H1 (cell line): ENCODE data around the gene TNRC6C. TPM values are rescaled to one million over a fixed set of nuclear protein-coding genes. Genes with fewer than 3 reads are reported as not detected.

ENCODE experiments used
- CBX5 ChIP-seq: fragments of 300-800, 300-1000 bp; sonication (generic); IDR thresholded peaks from 2 replicates; pipeline ENCODE4 v1.7.1; 2016; ENCODE audit warnings: antibody characterized with exemption, low read length, low read depth
- CBX8 ChIP-seq: fragments of 300-800, 300-1000 bp; sonication (generic); IDR thresholded peaks from 2 replicates; pipeline ENCODE4 v1.7.1; 2016; ENCODE audit warnings: low read depth, low read length, borderline replicate concordance
- CHD1 ChIP-seq: IDR thresholded peaks from 2 replicates; pipeline ENCODE4 v1.6.1; 2012; ENCODE audit warnings: low read depth, low read length, improper control_type of control experiment
- CTBP2 ChIP-seq: IDR thresholded peaks from 2 replicates; pipeline ENCODE4 v1.7.0; 2011; ENCODE audit warnings: borderline replicate concordance, mild to moderate bottlenecking, moderate library complexity, mixed read lengths, low read length; ENCODE audit not compliant: insufficient read depth, insufficient read length
- FOSL1 ChIP-seq: IDR thresholded peaks from 2 replicates; pipeline ENCODE4 v1.6.1; 2011; ENCODE audit warnings: mild to moderate bottlenecking, low read depth, low read length, moderate library complexity; ENCODE audit not compliant: insufficient read depth
- JUND ChIP-seq: IDR thresholded peaks from 2 replicates; pipeline ENCODE4 v1.6.1; 2011; ENCODE audit warnings: mild to moderate bottlenecking, improper control_type of control experiment, low read length
- PHF8 ChIP-seq: fragments of 200-600 bp; sonication (generic); conservative IDR thresholded peaks from 2 replicates; pipeline ENCODE4 v1.7.1; 2012; ENCODE audit warnings: low read depth, mild to moderate bottlenecking, inconsistent platforms, low read length, moderate library complexity
- POU5F1 ChIP-seq: IDR thresholded peaks from 2 replicates; pipeline ENCODE4 v1.6.1; 2011; ENCODE audit warnings: low read depth, mild to moderate bottlenecking, low read length, moderate library complexity
- RAD21 ChIP-seq, 2 experiments: IDR thresholded peaks in 1 of 2; conservative IDR thresholded peaks in 1 of 2; 2 replicates each; pipeline ENCODE4 v1.6.1; 2011; ENCODE audit warnings: low read depth in 2 of 2, low read length in 2 of 2, improper control_type of control experiment in 1 of 2, inconsistent platforms in 1 of 2, mild to moderate bottlenecking in 1 of 2, moderate library complexity in 1 of 2
- SIX5 ChIP-seq: IDR thresholded peaks from 2 replicates; pipeline ENCODE4 v1.6.1; 2011; ENCODE audit warnings: mild to moderate bottlenecking, low read depth, low read length
- SP1 ChIP-seq: IDR thresholded peaks from 2 replicates; pipeline ENCODE4 v1.6.1; 2011; ENCODE audit warnings: low read depth, low read length
- SRF ChIP-seq: IDR thresholded peaks from 2 replicates; pipeline ENCODE4 v1.6.1; 2011; ENCODE audit warnings: mild to moderate bottlenecking, low read depth, low read length, moderate library complexity
- TBP ChIP-seq: IDR thresholded peaks from 2 replicates; pipeline ENCODE4 v1.6.1; 2011; ENCODE audit warnings: low read depth, low read length, improper control_type of control experiment
- polyA plus RNA-seq, 7 experiments: library from polyadenylated mRNA; depleted of rRNA in 3 of 7; stranded (reverse) in 5 of 7; unstranded in 2 of 7; fragments of >200 nt in 5 of 7; fragments of 200-250 nt in 2 of 7; gene quantifications; 1 replicate in 5 of 7; 2 replicates in 1 of 7; 4 replicates in 1 of 7; pipeline versions ENCODE4 v1.2.1 to v1.2.3, GENCODE V29; 2011 to 2013; ENCODE audit warnings: missing spikeins in 2 of 7, mixed read lengths in 2 of 7
- total RNA-seq: library from RNA; stranded (reverse); fragmentation: NEBNext Ultra II Directional; extraction: Animal tissue kit (Norgen Biotek cat#: 25700); gene quantifications from 2 replicates; pipeline ENCODE4 v1.2.1, GENCODE V29; 2021
- TF ChIP-seq, protein P1 (sequence below), 3 experiments: IDR thresholded peaks; 1 replicate in 2 of 3; 2 replicates in 1 of 3; pipeline versions ENCODE4 v1.5.1 to v1.6.1; 2011; ENCODE audit warnings: low read length in 3 of 3, mild to moderate bottlenecking in 3 of 3, inconsistent platforms in 2 of 3, low read depth in 1 of 3, moderate library complexity in 1 of 3; ENCODE audit not compliant: insufficient read depth in 1 of 3; ENCODE audit errors: control extremely low read depth in 1 of 3
- TF ChIP-seq, protein P2 (sequence below): IDR thresholded peaks from 2 replicates; pipeline ENCODE4 v1.6.1; 2011; ENCODE audit warnings: low read depth, mild to moderate bottlenecking, low read length; ENCODE audit not compliant: insufficient read depth

TNRC6C gene
- total and polyA plus RNA-seq, 2 of the 8 experiments (the other 6 are each of a cell fraction or from before 2014, with no cell fraction given), result 2.8 to 28.9 TPM

- TF ChIP-seq, protein P1, sequence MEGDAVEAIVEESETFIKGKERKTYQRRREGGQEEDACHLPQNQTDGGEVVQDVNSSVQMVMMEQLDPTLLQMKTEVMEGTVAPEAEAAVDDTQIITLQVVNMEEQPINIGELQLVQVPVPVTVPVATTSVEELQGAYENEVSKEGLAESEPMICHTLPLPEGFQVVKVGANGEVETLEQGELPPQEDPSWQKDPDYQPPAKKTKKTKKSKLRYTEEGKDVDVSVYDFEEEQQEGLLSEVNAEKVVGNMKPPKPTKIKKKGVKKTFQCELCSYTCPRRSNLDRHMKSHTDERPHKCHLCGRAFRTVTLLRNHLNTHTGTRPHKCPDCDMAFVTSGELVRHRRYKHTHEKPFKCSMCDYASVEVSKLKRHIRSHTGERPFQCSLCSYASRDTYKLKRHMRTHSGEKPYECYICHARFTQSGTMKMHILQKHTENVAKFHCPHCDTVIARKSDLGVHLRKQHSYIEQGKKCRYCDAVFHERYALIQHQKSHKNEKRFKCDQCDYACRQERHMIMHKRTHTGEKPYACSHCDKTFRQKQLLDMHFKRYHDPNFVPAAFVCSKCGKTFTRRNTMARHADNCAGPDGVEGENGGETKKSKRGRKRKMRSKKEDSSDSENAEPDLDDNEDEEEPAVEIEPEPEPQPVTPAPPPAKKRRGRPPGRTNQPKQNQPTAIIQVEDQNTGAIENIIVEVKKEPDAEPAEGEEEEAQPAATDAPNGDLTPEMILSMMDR (IDR thresholded peaks at IDR 0.05; ENCODE audit: control extremely low read depth in 1 of 3, insufficient read depth in 1 of 3, low read depth in 1 of 3, low read length in 3 of 3), result no peak
- no peak for TF ChIP-seq SIX5
- TF ChIP-seq FOSL1, result no peak
- TF ChIP-seq SP1, result 0 out of 2 replicates have a peak, but pooled peaks have one; percentile 58
- TF ChIP-seq POU5F1, result no peak
- TF ChIP-seq SRF, result no peak
- no peak for TF ChIP-seq CBX5
- TF ChIP-seq CTBP2, result peak; percentile 89
- TF ChIP-seq RAD21 (IDR thresholded peaks at IDR 0.05 in 1 of 2, conservative IDR thresholded peaks at IDR 0.05 in 1 of 2; ENCODE audit: low read depth in 2 of 2, low read length in 2 of 2), result no peak
- TF ChIP-seq CBX8, result no peak
- TF ChIP-seq, protein P2, sequence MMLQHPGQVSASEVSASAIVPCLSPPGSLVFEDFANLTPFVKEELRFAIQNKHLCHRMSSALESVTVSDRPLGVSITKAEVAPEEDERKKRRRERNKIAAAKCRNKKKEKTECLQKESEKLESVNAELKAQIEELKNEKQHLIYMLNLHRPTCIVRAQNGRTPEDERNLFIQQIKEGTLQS, result no peak
- TF ChIP-seq PHF8, result no peak
- no peak for TF ChIP-seq TBP
- TF ChIP-seq JUND, result no peak
- TF ChIP-seq CHD1, result no peak
These were observed 33.7 kb upstream of the TNRC6C start (continued) for GRCh38 chr17:77924757-77925336.
